Karpas-422 (cell line): Measurements from ENCODE around the gene ZNF346. TPM values are rescaled to one million over a fixed set of nuclear protein-coding genes. Genes with fewer than 3 reads are reported as not detected.

Experiments
- DNase-seq: peaks from one replicate; pipeline ENCODE4 v3.0.0-alpha.2; 2015
- H2AFZ ChIP-seq: fragments of 200-600 bp; sonication (generic); 2 replicates; pipeline ENCODE4 v1.6.1; 2014; ENCODE audit warnings: antibody characterized with exemption, low read length, mixed read lengths
- H3K27ac ChIP-seq: fragments of 200-600 bp; sonication (generic); 2 replicates; pipeline ENCODE4 v1.5.1; 2014; ENCODE audit warnings: mild to moderate bottlenecking, low read length, moderate library complexity
- H3K27me3 ChIP-seq: fragments of 200-600 bp; sonication (generic); 2 replicates; pipeline ENCODE4 v1.6.1; 2014; ENCODE audit warnings: low read length, mixed read lengths
- H3K36me3 ChIP-seq: fragments of 200-600 bp; sonication (generic); 2 replicates; pipeline ENCODE4 v1.6.1; 2014; ENCODE audit warnings: low read length, mixed read lengths; ENCODE audit not compliant: insufficient read depth
- H3K4me1 ChIP-seq: fragments of 200-600 bp; sonication (generic); 2 replicates; pipeline ENCODE4 v1.6.1; 2014; ENCODE audit warnings: mild to moderate bottlenecking, low read length, mixed read lengths
- H3K4me2 ChIP-seq: fragments of 200-600 bp; sonication (generic); 2 replicates; pipeline ENCODE4 v1.6.1; 2014; ENCODE audit warnings: low read length, low read depth, mild to moderate bottlenecking; ENCODE audit not compliant: poor library complexity, severe bottlenecking
- H3K4me3 ChIP-seq: fragments of 200-600 bp; sonication (generic); 2 replicates; pipeline ENCODE4 v1.5.1; 2014; ENCODE audit warnings: mild to moderate bottlenecking, antibody characterized with exemption, low read length, mixed read lengths
- H3K79me2 ChIP-seq: fragments of 200-600 bp; sonication (generic); 2 replicates; pipeline ENCODE4 v1.6.1; 2014; ENCODE audit warnings: mild to moderate bottlenecking, low read length, mixed read lengths
- H3K9ac ChIP-seq: fragments of 200-600 bp; sonication (generic); 2 replicates; pipeline ENCODE4 v1.6.0; 2014; ENCODE audit warnings: low read length
- H3K9me2 ChIP-seq: fragments of 200-600 bp; sonication (generic), shearing (Covaris generic); replicated peaks from 2 replicates; pipeline ENCODE4 v1.6.0; 2014; ENCODE audit warnings: mild to moderate bottlenecking, low read length, moderate library complexity; ENCODE audit not compliant: insufficient read depth
- H3K9me3 ChIP-seq: fragments of 300-700, 200-600 bp; sonication (generic); 2 replicates; pipeline ENCODE4 v1.6.1; 2014; ENCODE audit warnings: low read length, mixed read lengths
- H4K20me1 ChIP-seq: fragments of 200-600 bp; sonication (generic); 2 replicates; pipeline ENCODE4 v1.6.1; 2014; ENCODE audit warnings: mild to moderate bottlenecking, antibody characterized with exemption, low read length, low read depth; ENCODE audit not compliant: insufficient read depth
- total RNA-seq: library from RNA; depleted of rRNA; stranded (reverse); fragments of >200 nt; shearing (Covaris generic); gene quantifications from 2 replicates; pipeline ENCODE4 v1.2.3, GENCODE V29; 2014; ENCODE audit warnings: low replicate concordance

The ZNF346 gene
- total RNA-seq, 1 experiment from 2014 or later, result 35.5 TPM

DNA sequence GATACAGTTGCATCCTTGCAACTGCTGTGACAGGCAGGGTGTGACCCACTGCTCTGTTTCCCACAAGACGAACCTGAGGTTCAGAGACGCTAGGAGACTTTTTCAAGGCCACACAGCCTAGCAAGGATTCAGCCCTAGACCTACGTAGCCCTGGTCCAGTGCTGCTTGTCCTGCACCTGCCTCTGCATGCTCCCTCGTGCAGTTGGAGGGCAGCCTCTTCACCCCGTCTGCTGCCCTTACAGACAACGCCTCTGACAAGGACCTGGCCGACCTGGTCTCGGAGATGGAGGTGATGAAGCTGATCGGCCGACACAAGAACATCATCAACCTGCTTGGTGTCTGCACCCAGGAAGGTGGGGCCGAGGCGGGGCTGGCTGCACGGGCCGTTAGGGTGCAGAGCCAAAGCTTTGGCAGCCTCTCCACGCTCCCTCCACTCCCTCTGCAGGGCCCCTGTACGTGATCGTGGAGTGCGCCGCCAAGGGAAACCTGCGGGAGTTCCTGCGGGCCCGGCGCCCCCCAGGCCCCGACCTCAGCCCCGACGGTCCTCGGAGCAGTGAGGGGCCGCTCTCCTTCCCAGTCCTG is 72.7 kb downstream of the ZNF346 start:
- H3K79me2 ChIP-seq, result no peaks in the 10 kb centered on the region
- H3K9ac ChIP-seq, result no peak overlapping the region
- H3K4me3 ChIP-seq, result no peak overlapping the region
- H4K20me1 ChIP-seq, result no peaks in the 10 kb centered on the region
- no peaks in the 10 kb centered on the region for H3K9me3 ChIP-seq
- H3K27ac ChIP-seq, result no peak overlapping the region
- H3K27me3 ChIP-seq, result no peaks in the 10 kb centered on the region
- H3K4me2 ChIP-seq, result no peak overlapping the region
- H3K9me2 ChIP-seq, result no peaks in the 10 kb centered on the region
- H2AFZ ChIP-seq, result no peak overlapping the region
- H3K4me1 ChIP-seq, result 0 out of 2 replicates have a peak, but pooled peaks cover 3% of the 10 kb centered on the region
- no peaks in the 10 kb centered on the region for H3K36me3 ChIP-seq
- DNase-seq, result no peak

DNA sequence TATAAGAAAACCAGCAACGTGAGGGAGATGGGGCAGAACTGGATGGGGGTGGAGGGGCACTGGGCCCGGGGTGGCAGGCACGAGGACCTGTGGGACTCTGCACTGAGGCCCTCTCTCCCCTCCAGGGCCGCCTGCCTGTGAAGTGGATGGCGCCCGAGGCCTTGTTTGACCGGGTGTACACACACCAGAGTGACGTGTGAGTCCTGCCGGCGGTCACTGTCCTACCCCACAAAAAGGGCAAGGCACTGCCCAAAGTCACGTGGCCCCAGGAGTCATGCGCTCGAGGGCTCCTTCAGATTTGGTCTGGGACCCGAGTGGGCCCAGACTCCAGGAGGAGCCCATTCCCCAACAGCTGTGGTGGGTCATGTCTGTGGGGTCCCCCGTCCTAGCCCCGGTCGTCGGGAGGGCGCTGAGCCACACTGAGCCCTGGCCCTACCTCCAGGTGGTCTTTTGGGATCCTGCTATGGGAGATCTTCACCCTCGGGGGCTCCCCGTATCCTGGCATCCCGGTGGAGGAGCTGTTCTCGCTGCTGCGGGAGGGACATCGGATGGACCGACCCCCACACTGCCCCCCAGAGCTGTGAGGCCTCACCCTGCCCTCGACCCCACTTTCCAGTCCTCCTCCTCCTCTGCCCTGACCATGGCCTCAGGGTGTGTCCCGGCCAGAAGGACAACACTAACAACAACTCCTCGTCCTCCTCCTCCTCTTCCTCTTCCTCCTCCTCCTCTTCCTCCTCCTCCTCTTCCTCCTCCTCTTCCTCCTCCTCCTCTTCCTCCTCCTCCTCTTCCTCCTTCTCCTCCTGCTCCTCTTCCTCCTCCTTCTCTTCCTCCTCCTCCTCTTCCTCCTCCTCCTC is 73.9 kb downstream of the ZNF346 start:
- Histone ChIP-seq H3K4me3 (no peak overlapping the region), H3K27me3 (no peaks in the 10 kb centered on the region), H3K9me3 (no peaks in the 10 kb centered on the region), H3K4me2 (no peak overlapping the region), H3K9ac (no peak overlapping the region), H3K4me1 (0 out of 2 replicates have a peak, but pooled peaks cover 3% of the 10 kb centered on the region), H3K79me2 (no peaks in the 10 kb centered on the region), H4K20me1 (no peaks in the 10 kb centered on the region), H3K36me3 (no peaks in the 10 kb centered on the region), H3K9me2 (no peaks in the 10 kb centered on the region), H3K27ac (no peak overlapping the region), H2AFZ (no peak overlapping the region)
- DNase-seq, result no peak

DNA sequence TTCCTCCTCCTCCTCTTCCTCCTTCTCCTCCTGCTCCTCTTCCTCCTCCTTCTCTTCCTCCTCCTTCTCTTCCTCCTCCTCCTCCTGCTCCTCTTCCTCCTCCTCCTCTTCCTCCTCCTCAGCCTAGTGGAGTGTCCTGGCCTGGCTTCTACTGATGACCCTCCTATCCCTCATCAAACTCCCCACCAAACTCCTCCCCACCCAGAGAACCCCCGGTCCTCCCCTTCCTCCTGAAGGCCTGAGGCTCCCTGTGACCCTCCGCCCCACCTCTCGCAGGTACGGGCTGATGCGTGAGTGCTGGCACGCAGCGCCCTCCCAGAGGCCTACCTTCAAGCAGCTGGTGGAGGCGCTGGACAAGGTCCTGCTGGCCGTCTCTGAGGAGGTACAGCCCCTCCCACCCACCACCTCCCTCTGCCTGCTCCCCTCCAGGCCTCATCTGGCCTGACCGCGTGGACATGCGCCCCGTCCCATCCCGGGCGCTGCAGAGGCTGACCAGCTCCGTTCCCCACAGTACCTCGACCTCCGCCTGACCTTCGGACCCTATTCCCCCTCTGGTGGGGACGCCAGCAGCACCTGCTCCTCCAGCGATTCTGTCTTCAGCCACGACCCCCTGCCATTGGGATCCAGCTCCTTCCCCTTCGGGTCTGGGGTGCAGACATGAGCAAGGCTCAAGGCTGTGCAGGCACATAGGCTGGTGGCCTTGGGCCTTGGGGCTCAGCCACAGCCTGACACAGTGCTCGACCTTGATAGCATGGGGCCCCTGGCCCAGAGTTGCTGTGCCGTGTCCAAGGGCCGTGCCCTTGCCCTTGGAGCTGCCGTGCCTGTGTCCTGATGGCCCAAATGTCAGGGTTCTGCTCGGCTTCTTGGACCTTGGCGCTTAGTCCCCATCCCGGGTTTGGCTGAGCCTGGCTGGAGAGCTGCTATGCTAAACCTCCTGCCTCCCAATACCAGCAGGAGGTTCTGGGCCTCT is 74.8 kb downstream of the ZNF346 start:
- H3K27me3 ChIP-seq, result no peaks in the 10 kb centered on the region

DNA sequence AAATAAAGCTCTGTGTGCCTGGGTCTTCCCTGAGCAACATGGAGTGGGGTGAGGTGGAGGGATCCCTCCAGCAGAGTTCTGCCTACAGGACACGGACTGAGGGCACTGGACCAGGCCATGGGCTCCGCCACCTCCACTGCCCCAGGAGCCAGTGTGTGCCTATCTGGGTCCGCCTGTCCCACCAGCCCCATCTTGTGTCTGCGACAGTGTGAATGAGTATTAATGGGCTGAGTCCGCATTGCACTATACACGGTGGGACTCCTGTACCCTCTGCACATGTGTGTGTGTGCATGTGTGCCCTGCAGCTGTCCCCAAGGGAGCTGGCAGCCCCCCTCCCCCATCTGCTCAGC is 75.6 kb downstream of the ZNF346 start:
- Histone ChIP-seq H4K20me1 (no peaks in the 10 kb centered on the region), H3K4me1 (0 out of 2 replicates have a peak, but pooled peaks cover 3% of the 10 kb centered on the region), H2AFZ (no peak overlapping the region), H3K9me3 (no peaks in the 10 kb centered on the region), H3K9me2 (no peaks in the 10 kb centered on the region), H3K4me3 (no peak overlapping the region), H3K4me2 (no peak overlapping the region), H3K9ac (no peak overlapping the region), H3K27ac (no peak overlapping the region), H3K27me3 (no peaks in the 10 kb centered on the region), H3K36me3 (no peaks in the 10 kb centered on the region), H3K79me2 (no peaks in the 10 kb centered on the region)
- no peak for DNase-seq

More for the DNA sequence above, 74.8 kb downstream of the ZNF346 start:
- DNase-seq, result no peak
- H2AFZ ChIP-seq, result no peak overlapping the region
- no peak overlapping the region for H3K4me2 ChIP-seq
- H3K9me2 ChIP-seq, result no peaks in the 10 kb centered on the region
- H4K20me1 ChIP-seq, result no peaks in the 10 kb centered on the region
- no peaks in the 10 kb centered on the region for H3K9me3 ChIP-seq
- H3K27ac ChIP-seq, result no peak overlapping the region
- no peak overlapping the region for H3K4me3 ChIP-seq
- 0 out of 2 replicates have a peak, but pooled peaks cover 3% of the 10 kb centered on the region for H3K4me1 ChIP-seq
- H3K36me3 ChIP-seq, result no peaks in the 10 kb centered on the region
- H3K9ac ChIP-seq, result no peak overlapping the region
- no peaks in the 10 kb centered on the region for H3K79me2 ChIP-seq

DNA sequence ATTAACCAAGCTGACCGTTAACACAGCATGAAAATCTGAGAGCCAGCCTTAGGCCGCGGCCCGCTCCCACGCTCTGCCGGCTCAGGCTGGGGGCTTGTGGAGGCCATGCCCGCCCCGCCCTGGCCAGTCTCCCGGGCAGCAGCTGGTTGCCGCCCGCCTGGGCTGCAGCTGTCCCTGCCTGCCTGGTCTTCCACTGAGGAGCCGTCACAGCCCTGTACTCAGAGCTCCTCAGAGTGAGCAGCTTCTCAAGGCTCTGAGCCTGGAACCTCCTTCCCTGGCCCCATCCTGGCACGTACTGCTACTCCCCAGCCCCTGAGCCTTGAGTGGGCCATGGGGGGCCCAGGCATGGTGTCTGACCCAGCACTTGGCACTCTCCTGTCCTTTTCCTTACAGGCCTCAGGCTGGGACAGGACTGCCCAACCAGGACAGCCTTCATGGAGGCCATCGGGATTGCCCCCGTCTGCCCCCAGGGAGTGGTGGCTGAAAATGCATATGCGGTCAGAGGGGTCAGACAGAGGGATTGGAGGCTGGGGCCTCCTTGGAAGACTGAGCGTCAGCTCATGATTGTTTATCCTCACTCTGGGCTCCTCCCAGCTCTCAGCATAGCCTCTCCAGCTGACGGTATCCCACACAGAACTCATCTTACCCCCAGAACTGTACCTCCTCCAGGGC is 76.1 kb downstream of the ZNF346 start:
- H3K9me3 ChIP-seq, result no peaks in the 10 kb centered on the region

DNA sequence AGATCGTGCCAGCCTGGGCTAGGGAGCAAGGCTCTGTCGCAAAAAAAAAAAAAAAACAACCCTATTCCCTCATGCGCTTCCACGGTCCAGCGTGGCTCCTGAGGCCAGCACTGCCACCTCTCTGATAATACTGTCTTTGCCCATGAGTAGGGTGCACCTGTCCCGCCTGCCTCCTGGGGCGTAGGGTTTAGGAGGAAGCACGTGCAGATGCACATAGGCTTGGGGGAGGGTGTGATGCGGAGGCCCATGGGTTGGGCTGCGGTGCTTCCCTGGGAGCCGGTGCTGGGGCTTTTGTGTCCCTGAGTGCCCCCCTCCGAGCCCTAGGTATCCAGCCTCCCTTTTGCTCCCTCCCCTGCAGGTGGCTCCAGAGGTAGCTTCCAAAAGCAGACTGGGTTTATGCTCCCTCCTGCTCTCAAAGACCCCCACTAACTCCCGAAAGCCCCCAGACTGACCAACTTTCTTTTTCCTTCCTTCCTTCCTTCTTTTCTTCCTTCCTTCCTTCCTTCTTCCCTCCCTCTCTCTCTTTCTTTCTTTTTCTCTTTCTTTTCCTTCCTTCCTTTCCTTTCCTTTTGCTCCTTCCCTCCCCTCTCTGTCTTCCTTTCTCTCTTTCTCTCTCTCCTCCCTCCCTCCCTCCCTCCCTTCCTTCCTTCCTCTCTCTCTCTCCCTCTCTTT is 77.1 kb downstream of the ZNF346 start:
- Histone ChIP-seq H3K9me2 (no peaks in the 10 kb centered on the region), H3K36me3 (no peaks in the 10 kb centered on the region), H3K4me2 (no peak overlapping the region), H4K20me1 (no peaks in the 10 kb centered on the region), H3K9me3 (no peaks in the 10 kb centered on the region), H2AFZ (no peak overlapping the region), H3K79me2 (no peaks in the 10 kb centered on the region), H3K27me3 (no peaks in the 10 kb centered on the region), H3K27ac (no peak overlapping the region), H3K4me1 (0 out of 2 replicates have a peak, but pooled peaks cover 3% of the 10 kb centered on the region), H3K9ac (no peak overlapping the region), H3K4me3 (no peak overlapping the region)
- peak; percentile 58 for DNase-seq

More for the DNA sequence above, 76.1 kb downstream of the ZNF346 start:
- H3K4me1 ChIP-seq, result 0 out of 2 replicates have a peak, but pooled peaks cover 3% of the 10 kb centered on the region
- no peak overlapping the region for H3K27ac ChIP-seq
- no peak overlapping the region for H3K9ac ChIP-seq
- no peak for DNase-seq
- H4K20me1 ChIP-seq, result no peaks in the 10 kb centered on the region
- no peaks in the 10 kb centered on the region for H3K36me3 ChIP-seq
- no peak overlapping the region for H3K4me3 ChIP-seq
- no peaks in the 10 kb centered on the region for H3K79me2 ChIP-seq
- H3K9me2 ChIP-seq, result no peaks in the 10 kb centered on the region
- no peak overlapping the region for H2AFZ ChIP-seq
- no peaks in the 10 kb centered on the region for H3K27me3 ChIP-seq
- no peak overlapping the region for H3K4me2 ChIP-seq

DNA sequence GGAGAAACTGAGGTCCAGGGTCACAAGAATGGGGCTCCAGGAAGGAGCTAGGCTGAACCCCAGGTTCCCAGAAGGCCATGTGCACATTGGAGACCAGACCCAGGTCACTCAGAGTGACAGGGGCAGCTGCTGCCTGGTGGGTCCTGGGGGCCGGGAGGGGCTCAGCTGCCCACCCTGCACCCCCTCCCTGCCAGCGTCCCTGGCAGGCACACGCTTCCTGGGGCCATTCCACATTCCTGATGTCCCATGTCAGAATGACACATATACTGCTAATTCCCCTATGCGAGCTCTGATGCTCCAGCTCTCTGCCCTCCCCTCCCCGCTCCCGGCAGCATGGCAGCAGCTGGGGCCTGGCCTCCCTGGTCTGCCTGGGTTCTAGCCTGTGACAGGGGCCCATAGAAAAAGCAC is 78.2 kb downstream of the ZNF346 start:
- H3K9me2 ChIP-seq, result no peaks in the 10 kb centered on the region
- 0 out of 2 replicates have a peak, but pooled peaks cover 3% of the 10 kb centered on the region for H3K4me1 ChIP-seq
- no peak overlapping the region for H3K9ac ChIP-seq
- no peaks in the 10 kb centered on the region for H3K27me3 ChIP-seq
- H3K27ac ChIP-seq, result no peak overlapping the region
- no peaks in the 10 kb centered on the region for H3K36me3 ChIP-seq
- H3K9me3 ChIP-seq, result no peaks in the 10 kb centered on the region
- H3K4me2 ChIP-seq, result no peak overlapping the region
- no peaks in the 10 kb centered on the region for H3K79me2 ChIP-seq
- no peak overlapping the region for H2AFZ ChIP-seq
- H4K20me1 ChIP-seq, result no peaks in the 10 kb centered on the region
- DNase-seq, result no peak
- no peak overlapping the region for H3K4me3 ChIP-seq
